ENCODE results near the gene STAP2.

STAP2 gene, protein sequence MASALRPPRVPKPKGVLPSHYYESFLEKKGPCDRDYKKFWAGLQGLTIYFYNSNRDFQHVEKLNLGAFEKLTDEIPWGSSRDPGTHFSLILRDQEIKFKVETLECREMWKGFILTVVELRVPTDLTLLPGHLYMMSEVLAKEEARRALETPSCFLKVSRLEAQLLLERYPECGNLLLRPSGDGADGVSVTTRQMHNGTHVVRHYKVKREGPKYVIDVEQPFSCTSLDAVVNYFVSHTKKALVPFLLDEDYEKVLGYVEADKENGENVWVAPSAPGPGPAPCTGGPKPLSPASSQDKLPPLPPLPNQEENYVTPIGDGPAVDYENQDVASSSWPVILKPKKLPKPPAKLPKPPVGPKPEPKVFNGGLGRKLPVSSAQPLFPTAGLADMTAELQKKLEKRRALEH

DNA sequence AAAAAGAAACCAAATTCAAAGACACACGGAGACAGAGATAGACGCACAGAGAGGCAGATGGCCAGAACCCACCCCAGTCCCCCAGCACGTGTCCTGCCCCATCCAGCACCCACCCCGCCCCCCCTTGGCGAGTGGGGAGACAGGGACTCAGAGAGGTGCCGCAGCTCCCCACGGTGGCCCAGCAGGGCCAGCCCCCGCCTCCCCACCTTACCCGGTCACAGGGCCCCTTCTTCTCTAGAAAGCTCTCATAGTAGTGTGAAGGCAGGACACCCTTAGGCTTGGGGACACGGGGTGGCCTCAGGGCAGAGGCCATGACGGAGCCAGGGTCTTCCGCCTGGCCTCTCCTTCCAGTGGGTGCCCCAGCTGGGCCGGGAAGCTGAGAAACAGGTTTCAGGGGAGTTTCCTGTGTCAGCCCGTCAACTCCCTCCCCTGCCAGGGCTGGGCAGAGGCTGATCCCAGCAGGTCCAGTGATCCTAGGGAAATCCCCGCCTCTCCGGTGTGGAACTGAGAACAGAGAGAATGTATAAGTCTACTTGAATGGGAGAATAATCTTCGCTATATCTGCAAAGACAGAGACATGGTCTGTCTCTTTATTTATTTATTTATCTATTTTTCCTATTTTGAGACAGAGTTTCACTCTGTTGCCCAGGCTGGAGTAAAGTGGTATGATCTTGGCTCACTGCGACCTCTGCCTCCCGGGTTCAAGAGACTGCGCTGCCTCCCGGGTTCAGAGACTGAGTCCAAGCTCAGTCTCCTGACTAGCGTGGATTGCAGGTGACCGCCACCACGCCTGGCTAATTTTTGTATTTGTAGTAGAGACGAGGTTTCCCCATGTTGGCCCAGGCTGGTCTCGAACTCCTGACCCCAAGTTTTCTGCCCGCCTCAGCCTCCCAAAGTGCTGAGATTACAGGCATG, at the start of gene STAP2:
TSS of gene STAP2 (minus strand) at position 387 of the 915 bp plus-strand sequence. CDS start at position 313, 74 bp downstream.
- H3K4me3 ChIP-seq (ENCODE audit: low read depth, low read length), result peak within 1 kb of the TSS; percentile 42
- H3K9me3 ChIP-seq (ENCODE audit: control insufficient read depth, insufficient read depth, low read length), result no peaks in the 10 kb centered on the region
- no peaks in the 10 kb centered on the region for H3K36me3 ChIP-seq (ENCODE audit: control insufficient read depth, insufficient read depth, low read length)
- peak within 1 kb of the TSS; percentile 57 for H3K27ac ChIP-seq (ENCODE audit: low read depth, low read length)
- H3K27me3 ChIP-seq (ENCODE audit: control insufficient read depth, insufficient read depth, low read length), result no peaks in the 10 kb centered on the region
- peaks cover 9% of the 10 kb centered on the region; the same call in 1 of the 2 replicates for H3K4me1 ChIP-seq (ENCODE audit: control insufficient read depth, insufficient read depth, low read length)
- no peak within 1 kb of the TSS for H3K9ac ChIP-seq (ENCODE audit: low read depth, low read length)

- no peak overlapping the region for H3K4me3 ChIP-seq (ENCODE audit: low read depth, low read length)
- no peaks in the 10 kb centered on the region for H3K27me3 ChIP-seq (ENCODE audit: control insufficient read depth, insufficient read depth, low read length)
- no peaks in the 10 kb centered on the region for H3K9me3 ChIP-seq (ENCODE audit: control insufficient read depth, insufficient read depth, low read length)
- no peak overlapping the region for H3K27ac ChIP-seq (ENCODE audit: low read depth, low read length)
- no peak overlapping the region for H3K9ac ChIP-seq (ENCODE audit: low read depth, low read length)
- H3K36me3 ChIP-seq (ENCODE audit: control insufficient read depth, insufficient read depth, low read length), result peaks cover 7% of the 10 kb centered on the region; the same call in 1 of the 2 replicates
- H3K4me1 ChIP-seq (ENCODE audit: control insufficient read depth, insufficient read depth, low read length), result peaks cover 16% of the 10 kb centered on the region
Measured at GRCh38 chr19:4386041-4386782, 47.6 kb upstream of the STAP2 start.

- H3K9me3 ChIP-seq (ENCODE audit: control insufficient read depth, insufficient read depth, low read length), result no peaks in the 10 kb centered on the region
- no peak overlapping the region for H3K4me3 ChIP-seq (ENCODE audit: low read depth, low read length)
- H3K27ac ChIP-seq (ENCODE audit: low read depth, low read length), result no peak overlapping the region
- H3K9ac ChIP-seq (ENCODE audit: low read depth, low read length), result no peak overlapping the region
- H3K36me3 ChIP-seq (ENCODE audit: control insufficient read depth, insufficient read depth, low read length), result peaks cover 7% of the 10 kb centered on the region; the same call in 1 of the 2 replicates
- peaks cover 10% of the 10 kb centered on the region for H3K4me1 ChIP-seq (ENCODE audit: control insufficient read depth, insufficient read depth, low read length)
- H3K27me3 ChIP-seq (ENCODE audit: control insufficient read depth, insufficient read depth, low read length), result no peaks in the 10 kb centered on the region
Measured at GRCh38 chr19:4385291-4386040, 46.8 kb upstream of the STAP2 start.

DNA sequence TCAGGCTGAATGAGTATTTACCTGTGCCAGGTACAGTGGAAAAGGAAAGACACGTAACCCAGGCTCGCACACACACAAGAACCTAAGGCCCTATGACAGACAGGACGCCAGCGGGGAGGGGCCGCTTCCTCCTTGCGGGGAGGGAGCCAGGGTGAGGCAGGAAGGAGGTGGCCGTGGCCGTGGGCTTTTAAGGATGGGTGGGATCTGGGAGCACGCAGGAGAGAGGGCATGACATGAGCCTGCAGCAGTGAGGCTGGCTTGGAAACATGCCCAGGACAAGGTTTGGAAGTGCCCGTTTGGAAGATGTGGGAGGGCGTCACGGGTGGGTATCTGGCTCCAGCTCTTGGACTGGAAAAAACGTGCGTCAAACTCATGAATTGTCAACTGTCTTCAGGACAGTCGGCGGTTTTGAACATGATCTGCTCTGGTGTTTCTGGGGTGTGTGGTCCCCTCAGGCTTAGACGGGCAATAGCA, 41.7 kb upstream of the STAP2 start:
- H3K4me3 ChIP-seq (ENCODE audit: low read depth, low read length), result no peak overlapping the region
- H3K27me3 ChIP-seq (ENCODE audit: control insufficient read depth, insufficient read depth, low read length), result no peaks in the 10 kb centered on the region
- peaks cover 7% of the 10 kb centered on the region; the same call in 1 of the 2 replicates for H3K36me3 ChIP-seq (ENCODE audit: control insufficient read depth, insufficient read depth, low read length)
- H3K9me3 ChIP-seq (ENCODE audit: control insufficient read depth, insufficient read depth, low read length), result no peaks in the 10 kb centered on the region
- no peak overlapping the region for H3K9ac ChIP-seq (ENCODE audit: low read depth, low read length)
- H3K4me1 ChIP-seq (ENCODE audit: control insufficient read depth, insufficient read depth, low read length), result peaks cover 21% of the 10 kb centered on the region
- H3K27ac ChIP-seq (ENCODE audit: low read depth, low read length), result no peak overlapping the region

GRCh38 chr19:4379383-4380253, 41.0 kb upstream of the STAP2 start:
- Histone ChIP-seq H3K27me3 (ENCODE audit: control insufficient read depth, insufficient read depth, low read length) (no peaks in the 10 kb centered on the region), H3K4me1 (ENCODE audit: control insufficient read depth, insufficient read depth, low read length) (peaks cover 28% of the 10 kb centered on the region), H3K4me3 (ENCODE audit: low read depth, low read length) (no peak overlapping the region), H3K9me3 (ENCODE audit: control insufficient read depth, insufficient read depth, low read length) (no peaks in the 10 kb centered on the region), H3K36me3 (ENCODE audit: control insufficient read depth, insufficient read depth, low read length) (peaks cover 7% of the 10 kb centered on the region; the same call in 1 of the 2 replicates), H3K27ac (ENCODE audit: low read depth, low read length) (no peak overlapping the region), H3K9ac (ENCODE audit: low read depth, low read length) (no peak overlapping the region)

GRCh38 chr19:4378886-4379285, 40.3 kb upstream of the STAP2 start:
- Histone ChIP-seq H3K27ac (ENCODE audit: low read depth, low read length) (no peak overlapping the region), H3K36me3 (ENCODE audit: control insufficient read depth, insufficient read depth, low read length) (peaks cover 6% of the 10 kb centered on the region; the same call in 1 of the 2 replicates), H3K9ac (ENCODE audit: low read depth, low read length) (no peak overlapping the region), H3K4me3 (ENCODE audit: low read depth, low read length) (no peak overlapping the region), H3K27me3 (ENCODE audit: control insufficient read depth, insufficient read depth, low read length) (no peaks in the 10 kb centered on the region), H3K4me1 (ENCODE audit: control insufficient read depth, insufficient read depth, low read length) (peaks cover 33% of the 10 kb centered on the region), H3K9me3 (ENCODE audit: control insufficient read depth, insufficient read depth, low read length) (no peaks in the 10 kb centered on the region)

GRCh38 chr19:4376991-4377781, 38.6 kb upstream of the STAP2 start:
- Histone ChIP-seq H3K9ac (ENCODE audit: low read depth, low read length) (no peak overlapping the region), H3K27me3 (ENCODE audit: control insufficient read depth, insufficient read depth, low read length) (no peaks in the 10 kb centered on the region), H3K4me1 (ENCODE audit: control insufficient read depth, insufficient read depth, low read length) (peaks cover 33% of the 10 kb centered on the region), H3K27ac (ENCODE audit: low read depth, low read length) (peak overlapping the region; percentile 50), H3K36me3 (ENCODE audit: control insufficient read depth, insufficient read depth, low read length) (no peaks in the 10 kb centered on the region), H3K9me3 (ENCODE audit: control insufficient read depth, insufficient read depth, low read length) (no peaks in the 10 kb centered on the region), H3K4me3 (ENCODE audit: low read depth, low read length) (no peak overlapping the region)

GRCh38 chr19:4376671-4376990, 38.0 kb upstream of the STAP2 start:
- no peak overlapping the region for H3K9ac ChIP-seq (ENCODE audit: low read depth, low read length)
- peaks cover 33% of the 10 kb centered on the region for H3K4me1 ChIP-seq (ENCODE audit: control insufficient read depth, insufficient read depth, low read length)
- H3K27ac ChIP-seq (ENCODE audit: low read depth, low read length), result peak overlapping the region; percentile 50
- H3K27me3 ChIP-seq (ENCODE audit: control insufficient read depth, insufficient read depth, low read length), result no peaks in the 10 kb centered on the region
- H3K36me3 ChIP-seq (ENCODE audit: control insufficient read depth, insufficient read depth, low read length), result no peaks in the 10 kb centered on the region
- H3K9me3 ChIP-seq (ENCODE audit: control insufficient read depth, insufficient read depth, low read length), result no peaks in the 10 kb centered on the region
- no peak overlapping the region for H3K4me3 ChIP-seq (ENCODE audit: low read depth, low read length)

DNA sequence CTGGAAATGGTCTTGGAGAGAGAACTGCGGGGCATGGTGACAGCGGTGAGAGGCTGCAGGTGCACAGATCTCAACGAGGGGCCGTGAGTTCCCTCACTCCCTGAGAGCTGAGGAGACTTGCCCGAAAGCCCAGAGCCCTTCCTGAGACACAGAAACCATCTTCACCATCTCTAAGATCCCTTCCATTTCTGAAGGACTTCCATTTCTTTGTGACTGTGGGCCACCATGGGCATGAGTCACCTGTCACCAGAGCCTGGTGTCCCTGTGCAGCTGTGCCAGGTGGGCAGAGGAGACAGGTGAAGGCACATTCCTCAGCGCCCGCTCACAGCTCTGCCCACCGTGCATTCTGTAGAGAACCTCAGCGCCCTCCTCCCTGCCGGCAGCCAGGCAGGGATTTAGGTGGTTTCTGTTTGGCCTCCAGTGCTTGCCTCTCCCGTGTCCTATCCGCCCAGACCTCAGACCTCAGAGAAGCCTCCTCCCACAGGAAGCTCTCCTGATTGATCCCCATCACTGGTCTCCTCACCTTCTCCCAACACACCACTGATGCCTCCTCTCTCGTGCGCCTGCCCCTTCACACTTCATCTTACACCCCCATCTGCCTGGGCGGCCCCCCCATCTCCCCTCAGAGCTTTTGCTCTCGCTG, 37.5 kb upstream of the STAP2 start:
- Histone ChIP-seq H3K27me3 (ENCODE audit: control insufficient read depth, insufficient read depth, low read length) (no peaks in the 10 kb centered on the region), H3K9me3 (ENCODE audit: control insufficient read depth, insufficient read depth, low read length) (no peaks in the 10 kb centered on the region), H3K9ac (ENCODE audit: low read depth, low read length) (no peak overlapping the region), H3K4me3 (ENCODE audit: low read depth, low read length) (no peak overlapping the region), H3K4me1 (ENCODE audit: control insufficient read depth, insufficient read depth, low read length) (peaks cover 33% of the 10 kb centered on the region), H3K27ac (ENCODE audit: low read depth, low read length) (peak overlapping the region; percentile 59), H3K36me3 (ENCODE audit: control insufficient read depth, insufficient read depth, low read length) (no peaks in the 10 kb centered on the region)

All from HUES48 (cell line).